HG02884 (cell line): ENCODE results near the gene CCDC142.
"Not testable (repeated sequence)": the region's sequence is repeated elsewhere in the genome, so short reads cannot be mapped to it uniquely, and the experiment has no call there.

ENCODE experiments used
- ATAC-seq: cut with Tn5 transposase; IDR thresholded peaks from one replicate; pipeline ENCODE4 v1.9.1; 2021; ENCODE audit warnings: mild to moderate bottlenecking, moderate library complexity; ENCODE audit not compliant: unreplicated experiment

CCDC142 gene

DNA sequence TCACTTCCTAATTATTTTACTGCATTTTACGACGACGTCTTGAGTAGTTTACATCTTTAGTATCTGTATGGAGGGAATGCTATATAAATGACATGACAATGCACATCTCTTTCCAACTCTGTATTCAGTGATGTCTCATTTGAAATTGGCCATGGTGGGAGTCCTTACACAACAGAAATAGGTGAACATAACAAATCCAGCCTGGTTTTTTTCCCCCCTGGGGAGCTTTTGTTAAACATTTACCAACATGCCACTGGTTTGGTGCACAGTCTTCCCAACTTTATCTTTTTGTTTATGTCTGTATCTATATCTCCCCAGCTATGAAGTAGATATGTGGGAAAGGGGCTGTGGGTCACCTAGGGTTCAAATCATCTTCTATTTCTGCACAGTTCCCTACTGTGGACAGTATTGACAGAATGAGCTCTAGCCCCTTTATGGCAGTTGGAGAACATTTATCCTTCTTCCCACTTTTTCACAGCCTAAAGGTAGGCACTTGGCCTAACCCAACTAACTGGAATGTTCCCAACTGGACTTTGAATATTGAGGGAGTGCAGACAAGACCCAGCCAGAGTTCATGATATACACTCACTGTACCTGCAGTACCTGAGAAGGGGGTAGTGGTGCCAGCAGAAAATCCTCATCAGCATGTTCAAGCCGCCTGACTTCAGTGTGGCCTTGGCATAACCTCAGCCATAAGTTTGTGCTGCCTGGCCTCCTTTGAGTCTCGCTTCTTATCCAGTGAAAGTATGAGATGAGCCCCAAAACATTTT lies 35.4 kb downstream of the CCDC142 start:
- ATAC-seq: no peak

DNA sequence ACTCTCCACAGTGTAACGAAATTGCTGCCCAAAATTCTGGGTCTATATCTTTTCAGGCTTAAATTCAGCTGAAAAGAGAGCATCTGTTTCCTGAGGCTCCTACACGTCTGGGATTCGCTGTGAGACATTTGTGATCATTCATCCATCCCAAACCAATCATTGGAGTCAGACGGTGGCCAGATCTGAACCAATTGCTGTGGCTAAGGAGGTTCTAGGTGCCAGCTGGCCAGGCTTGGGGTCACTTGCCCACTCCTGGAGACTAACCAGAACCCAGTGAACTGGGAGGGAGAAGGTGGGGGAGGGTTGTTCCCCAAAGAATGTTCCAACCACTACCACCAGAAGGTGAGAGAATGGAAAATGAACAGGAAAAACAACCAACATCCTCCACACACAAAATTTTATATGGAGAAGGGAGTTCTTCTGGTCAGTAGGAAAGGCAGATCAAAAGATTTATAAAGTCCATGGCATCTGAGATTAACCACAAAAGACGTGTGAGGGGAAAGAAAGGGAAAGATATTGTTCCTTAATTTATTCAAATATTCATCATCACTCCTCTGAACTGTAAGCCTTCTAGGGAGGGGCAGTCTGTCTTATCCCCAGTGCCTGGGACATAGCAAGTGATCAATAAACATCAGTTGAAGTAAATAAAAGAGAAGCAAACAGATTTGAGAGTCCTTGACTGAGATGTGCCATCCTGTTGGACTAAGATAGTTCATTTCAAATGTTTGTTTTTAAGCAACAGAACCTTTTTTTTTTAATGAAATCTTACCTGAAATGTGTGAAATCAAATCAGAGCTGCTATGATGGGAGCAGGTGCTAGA lies 38.1 kb downstream of the CCDC142 start:
- ATAC-seq: no peak

GRCh38 chr2:74442483-74443297 lies 40.1 kb downstream of the CCDC142 start:
- ATAC-seq: not testable (repeated sequence)

DNA sequence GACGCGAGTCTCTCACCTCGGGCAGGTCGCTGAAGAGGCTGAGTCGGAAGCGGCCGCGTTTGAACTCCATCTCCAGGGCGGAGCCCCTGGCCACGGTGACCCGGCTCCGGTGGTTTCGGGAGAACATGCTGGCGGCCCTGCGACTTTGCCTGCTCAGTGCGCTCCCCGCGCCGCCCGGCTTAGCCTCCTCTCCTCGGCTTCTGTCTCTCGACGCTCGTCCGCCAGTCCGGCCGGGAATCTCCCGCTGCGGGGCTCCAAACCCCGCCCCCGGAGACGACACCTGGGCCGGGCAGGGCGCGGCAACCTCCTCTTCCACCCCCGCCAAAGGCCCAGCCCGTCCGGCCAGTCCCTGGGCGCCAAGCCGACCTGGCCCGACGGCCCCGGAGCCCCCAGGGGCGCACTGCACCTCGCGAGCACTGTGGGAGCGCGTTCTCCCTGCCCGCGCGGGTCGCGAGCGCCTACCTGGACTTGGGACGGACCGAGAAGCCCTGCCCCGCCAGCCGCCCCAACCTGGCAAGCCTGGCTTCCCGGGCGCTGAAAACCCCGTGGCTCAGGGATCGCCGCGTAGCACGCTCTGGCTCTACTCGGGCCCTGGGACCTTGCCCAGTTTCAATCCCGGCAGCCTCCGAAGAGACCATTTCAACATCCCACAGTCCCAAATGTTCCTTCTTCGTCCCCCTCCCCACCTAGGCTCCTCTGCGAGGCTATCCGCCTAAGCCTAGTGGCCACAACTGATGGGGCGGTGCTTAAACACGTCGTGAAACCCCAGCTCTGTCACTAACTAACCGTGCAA lies 40.9 kb downstream of the CCDC142 start, which contains the start of gene RTKN:
Gene RTKN, minus strand, starts transcription at position 248 of the 793 bp plus-strand sequence. Its CDS starts 121 bp downstream, at position 127.
- ATAC-seq: no peak

DNA sequence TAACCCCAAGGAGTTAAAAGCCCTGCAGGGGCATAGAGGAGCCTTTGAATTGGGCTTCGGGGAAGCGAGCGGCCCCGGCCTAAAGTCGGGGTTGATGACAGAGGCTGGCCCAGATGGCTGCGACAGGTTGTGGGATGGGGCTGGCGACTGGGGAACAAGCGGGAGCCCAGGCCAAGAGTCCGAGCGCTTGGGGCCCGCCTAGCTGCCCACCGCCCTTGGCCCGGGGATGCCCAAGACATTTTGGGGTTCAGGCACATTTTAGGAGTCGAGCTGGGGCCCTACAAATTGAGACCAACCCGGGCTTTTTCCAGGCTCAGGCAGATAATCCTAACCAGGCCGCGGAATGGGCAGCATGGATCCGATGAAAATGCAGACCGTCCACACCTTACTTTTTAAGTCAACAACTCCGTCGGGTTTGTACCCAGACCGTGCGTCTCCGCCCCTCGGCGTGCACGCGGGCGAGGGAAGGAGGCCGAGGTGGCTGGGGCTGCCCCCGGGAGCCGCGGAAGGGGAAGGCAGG lies 41.6 kb downstream of the CCDC142 start:
- ATAC-seq: no peak

GRCh38 chr2:74440378-74441169 lies 42.2 kb downstream of the CCDC142 start:
- peak; percentile 75 for ATAC-seq

- ATAC-seq: no peak
Measured at GRCh38 chr2:74439803-74440377, 42.9 kb downstream of the CCDC142 start.

DNA sequence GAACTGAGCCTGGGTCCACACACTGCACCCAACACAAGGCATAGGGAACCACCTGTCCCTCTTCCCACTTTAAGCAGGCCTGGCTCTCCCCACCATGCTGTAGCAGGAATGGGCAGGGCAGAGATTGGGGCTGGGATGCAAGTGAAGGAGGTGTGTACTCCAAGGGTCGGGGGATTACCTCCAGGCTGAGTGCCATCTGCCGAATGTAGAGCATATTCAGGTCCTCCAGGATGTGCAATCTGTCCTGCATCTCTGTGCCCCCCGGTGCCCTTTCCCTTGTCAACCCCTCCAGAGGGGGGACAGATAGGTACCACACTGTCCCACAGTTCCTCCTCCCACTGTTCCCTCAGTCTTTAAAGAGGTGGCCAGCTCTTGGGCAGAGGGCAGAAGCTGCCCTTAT lies 43.4 kb downstream of the CCDC142 start:
- no peak for ATAC-seq

GRCh38 chr2:74438248-74438647 lies 44.5 kb downstream of the CCDC142 start:
- ATAC-seq: no peak

DNA sequence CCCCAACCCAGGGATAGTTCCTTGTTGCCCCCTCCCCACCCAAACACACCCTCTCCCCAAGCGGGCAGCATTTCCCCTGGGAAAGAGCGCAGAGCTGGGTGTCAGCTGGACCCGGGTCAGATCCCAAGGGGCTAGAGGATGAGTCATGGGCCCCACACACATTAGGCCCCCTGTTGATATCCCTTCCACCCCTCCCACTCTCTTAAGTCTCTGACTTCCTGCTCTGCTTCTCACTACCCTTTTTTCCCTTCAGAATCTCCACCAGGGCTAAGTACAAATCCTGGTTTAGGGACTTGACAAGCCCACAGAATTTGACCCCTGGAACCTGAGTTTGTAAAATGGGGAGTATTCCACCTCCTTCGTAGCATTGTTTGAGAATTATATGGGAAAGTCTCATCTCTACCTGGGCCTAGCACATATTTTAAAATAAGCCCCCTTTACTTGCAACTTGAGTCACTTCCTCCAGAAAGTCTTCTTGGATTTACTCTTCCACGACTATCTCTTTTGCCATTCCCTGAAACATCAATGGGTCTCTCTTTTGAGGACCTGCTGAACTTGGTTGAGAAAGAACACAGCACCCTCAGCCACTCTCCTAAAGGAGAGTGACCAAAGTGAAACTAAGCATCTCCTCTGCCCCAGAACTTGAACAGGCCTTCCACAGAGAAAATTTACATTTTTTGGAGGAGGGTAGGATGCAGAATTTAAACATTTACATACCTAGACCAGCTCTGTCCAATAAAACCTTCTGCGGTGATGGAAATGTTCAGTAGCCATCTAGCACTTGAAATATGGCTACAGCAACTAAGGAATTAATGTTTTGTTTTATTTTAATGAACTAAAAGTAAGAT lies 45.7 kb downstream of the CCDC142 start:
- no peak for ATAC-seq

DNA sequence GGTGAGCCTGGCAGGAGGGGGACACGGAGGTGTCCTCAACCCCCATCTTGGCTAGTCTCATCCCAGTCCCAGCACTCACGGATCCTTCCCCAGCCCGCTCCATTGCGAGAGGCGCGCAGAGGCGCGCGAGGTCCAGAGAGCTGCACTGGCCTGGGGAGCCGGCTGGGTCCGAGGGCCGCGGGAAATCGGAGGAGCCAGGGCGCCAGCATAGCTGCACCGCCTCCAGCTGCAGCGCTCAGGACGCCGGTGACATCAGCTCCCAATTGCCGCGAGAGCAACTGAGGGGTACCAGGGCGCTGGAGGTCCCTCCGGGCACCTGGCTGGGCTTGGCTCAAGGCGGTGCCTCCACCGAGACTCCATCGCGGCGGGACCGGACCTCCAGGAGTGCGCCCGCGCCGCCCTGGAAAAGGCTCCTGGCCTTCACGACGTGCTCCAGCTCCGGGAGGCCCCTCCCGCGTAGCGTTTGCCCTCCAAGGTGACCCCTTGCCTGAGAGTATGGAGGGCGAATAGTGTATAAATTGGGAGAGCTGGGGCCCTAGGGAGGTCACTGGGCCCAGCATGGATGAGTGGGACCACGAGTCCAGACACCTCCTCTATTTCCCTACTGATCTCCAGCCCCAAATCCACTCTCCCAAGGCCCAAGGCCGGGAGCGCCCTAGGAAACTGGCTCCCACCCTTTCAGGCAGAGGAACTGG lies 46.5 kb downstream of the CCDC142 start:
- ATAC-seq: no peak

- no peak for ATAC-seq
Measured at GRCh38 chr2:74430502-74430901, 52.3 kb downstream of the CCDC142 start.

- no peak for ATAC-seq
Measured at GRCh38 chr2:74429487-74430451, 53.0 kb downstream of the CCDC142 start.

- ATAC-seq: no peak
Measured at GRCh38 chr2:74428675-74429074, 54.1 kb downstream of the CCDC142 start.

- no peak for ATAC-seq
Measured at GRCh38 chr2:74427551-74427950, 55.2 kb downstream of the CCDC142 start.

DNA sequence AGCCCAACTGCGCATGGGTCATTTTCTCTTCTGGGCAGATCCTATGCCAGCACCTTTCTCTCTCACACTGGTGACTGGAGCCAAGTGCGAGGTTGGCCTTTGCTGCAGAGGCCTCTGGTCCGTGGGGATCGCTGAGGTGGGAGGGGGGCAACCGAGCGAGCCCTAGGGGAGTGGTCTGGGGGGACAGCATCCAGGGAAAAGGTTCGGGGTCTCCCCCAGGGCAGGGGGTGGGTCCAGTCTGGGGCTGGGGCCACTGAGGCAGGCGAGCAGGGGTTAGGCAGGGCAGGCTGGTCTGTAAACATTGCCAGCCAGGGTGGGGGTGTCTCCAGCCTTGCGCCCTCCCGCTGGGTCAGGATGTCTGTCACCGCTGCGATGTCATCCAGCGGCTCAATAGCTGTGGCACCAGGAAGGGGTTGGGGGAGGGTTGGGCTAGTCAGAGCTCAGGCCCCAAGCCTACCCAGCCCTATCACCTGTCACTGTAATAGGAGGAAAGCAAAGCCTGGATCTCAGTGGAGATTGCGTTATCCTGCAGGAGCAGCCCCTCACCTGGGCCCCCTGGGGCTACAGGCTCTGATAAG lies 56.5 kb downstream of the CCDC142 start:
- no peak for ATAC-seq
